NCI-H1105 (cell line): ENCODE results near the gene RERE.
"Not testable (repeated sequence)": the region's sequence is repeated elsewhere in the genome, so short reads cannot be mapped to it uniquely, and the experiment has no call there.

Source experiments
- DNase-seq: peaks from one replicate; lab custom pipeline; 2025; lab: John Stamatoyannopoulos, UW

The RERE gene

DNA sequence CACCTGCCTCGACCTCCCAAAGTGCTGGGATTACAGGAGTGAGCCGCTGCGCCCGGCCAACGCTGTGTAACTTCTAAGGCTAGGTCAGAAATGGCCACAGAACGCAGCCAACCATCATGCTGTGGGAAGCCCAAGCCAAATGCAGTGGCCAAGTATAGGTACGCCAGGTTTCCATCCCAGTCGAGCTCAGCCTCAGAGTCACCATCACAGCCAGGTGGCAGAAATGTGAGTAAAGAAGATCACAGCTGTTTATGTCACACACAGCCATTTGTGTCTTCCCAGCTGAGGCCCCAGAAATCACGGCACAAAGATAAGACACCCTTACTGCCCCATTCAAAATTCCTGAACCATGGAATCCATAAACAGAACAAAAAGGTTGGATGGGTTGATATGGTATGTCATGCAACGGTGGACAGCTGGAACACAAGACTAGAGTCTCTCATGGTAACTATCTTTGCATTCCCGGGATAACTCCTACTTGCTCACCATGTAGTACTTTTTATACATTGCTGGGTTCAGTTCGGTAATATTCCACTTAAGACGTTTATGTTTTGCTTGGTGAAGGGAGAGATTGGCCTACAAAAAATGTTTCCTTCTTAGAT, 415.2 kb downstream of the RERE start:
- no peak for DNase-seq

DNA sequence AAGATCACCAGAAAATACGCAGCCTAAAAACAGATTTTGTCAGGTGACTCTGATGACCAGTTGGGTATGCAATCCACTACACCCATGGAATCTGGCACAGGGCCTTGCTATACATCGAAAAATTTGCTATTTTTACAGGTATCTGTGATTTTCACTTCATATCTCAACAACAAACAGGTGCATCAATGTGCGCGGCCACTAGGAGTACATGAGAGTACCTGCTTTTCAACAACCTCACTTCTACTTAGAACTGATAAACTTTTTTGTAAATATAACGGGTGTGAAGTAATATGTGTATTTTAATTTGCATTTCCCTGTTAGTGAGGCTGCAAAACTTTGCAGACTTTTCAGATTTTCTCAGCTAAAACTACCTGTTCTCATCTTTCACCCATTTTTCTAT, 418.8 kb downstream of the RERE start:
- DNase-seq, result no peak

DNA sequence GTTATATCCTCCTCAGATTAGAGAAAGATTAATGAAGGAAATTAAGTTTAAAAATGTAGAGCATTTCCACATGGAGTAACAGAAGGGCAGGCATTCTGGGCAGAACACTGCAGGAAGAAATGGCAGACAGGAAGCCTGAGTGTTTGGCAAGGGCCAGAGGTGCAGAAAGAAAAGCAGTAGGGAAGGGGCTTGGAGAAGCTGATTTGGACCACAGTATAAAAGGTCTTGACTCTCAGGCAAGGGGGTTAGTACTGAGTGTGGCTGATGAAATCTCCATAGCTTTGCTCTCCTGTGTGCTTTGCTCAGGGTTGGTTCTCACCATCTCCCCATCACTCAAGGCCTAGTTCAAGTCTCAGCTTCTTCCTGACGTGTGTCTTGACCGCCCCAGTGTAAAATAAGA, 419.4 kb downstream of the RERE start:
- no peak for DNase-seq

DNA sequence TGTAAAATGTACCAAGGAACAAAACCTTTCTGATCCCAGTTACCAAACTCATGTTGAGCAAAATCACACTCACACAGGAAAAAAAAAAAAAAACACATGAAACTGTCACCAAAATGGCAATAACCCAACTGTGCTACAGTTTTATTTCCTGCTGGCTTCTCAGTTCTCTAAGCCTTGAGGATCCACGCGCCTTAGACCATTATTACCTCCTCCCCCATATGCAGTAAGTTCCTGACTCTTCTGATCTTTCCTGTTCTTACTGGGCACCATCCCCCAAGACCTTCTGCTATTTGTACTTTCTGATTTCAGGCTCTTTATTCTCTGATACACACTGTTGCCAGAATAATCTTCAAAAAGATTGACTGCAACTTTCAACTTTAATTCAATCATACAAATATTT, 419.9 kb downstream of the RERE start:
- no peak for DNase-seq

DNA sequence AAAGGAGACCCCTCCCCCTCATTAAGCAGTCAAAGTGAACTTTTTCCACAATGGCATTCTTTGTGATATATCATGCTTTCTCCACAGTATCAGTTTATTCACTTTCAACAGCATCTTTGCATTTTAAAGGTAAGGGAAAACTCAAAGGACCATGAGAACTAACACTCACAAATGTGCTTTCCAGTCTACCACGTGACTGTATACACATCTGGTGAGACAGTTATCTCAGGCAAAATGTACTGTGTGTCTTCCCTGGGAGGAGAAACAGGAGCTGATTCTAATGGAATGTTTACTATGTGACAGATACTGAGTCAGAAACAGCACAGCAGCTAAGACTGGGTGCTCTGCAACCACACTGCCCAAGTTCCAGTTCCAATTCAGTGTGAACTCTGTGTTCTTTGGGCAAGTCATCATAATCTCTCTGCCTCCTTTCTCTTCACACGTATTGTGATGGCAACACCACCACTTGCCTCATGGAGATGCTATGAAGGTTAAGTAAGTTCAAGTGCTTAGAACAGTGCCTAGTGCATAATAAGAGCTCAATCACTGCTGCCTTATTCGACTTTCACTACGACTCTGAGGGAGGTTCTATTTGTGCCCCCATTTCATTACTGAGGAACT, 420.5 kb downstream of the RERE start:
- no peak for DNase-seq

DNA sequence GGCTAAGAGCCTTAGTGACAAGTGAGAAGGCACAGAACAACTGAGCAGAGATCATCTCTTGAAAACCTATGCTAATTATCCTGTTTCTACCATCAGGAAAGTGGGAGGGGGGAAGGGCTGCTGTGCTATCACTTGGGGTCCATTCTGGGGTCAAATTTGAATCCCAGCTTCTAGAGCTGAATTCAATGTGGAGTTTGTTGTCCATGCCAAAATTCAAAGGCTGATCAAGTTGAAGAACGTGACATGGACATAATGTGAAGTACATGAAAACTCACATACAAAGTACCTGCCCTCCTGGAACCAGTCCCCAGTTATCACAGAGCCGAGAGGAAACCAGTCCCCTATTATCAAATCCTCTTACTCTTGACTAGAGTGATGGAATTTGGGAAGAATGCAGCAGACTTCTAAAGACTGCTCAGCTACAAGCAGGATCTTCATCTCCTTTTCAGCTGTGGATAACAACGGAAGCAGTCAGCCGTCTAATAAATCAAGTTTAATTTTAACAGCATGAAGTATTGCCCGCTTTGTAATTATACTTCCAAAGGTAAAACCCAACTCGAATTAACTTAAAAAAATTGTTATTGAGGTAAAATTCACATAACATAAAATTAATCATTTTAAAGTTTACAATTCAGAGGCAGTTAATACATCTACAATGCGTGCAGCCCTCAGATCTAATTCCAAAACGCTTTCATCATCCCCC, 421.2 kb downstream of the RERE start:
- DNase-seq, result no peak

DNA sequence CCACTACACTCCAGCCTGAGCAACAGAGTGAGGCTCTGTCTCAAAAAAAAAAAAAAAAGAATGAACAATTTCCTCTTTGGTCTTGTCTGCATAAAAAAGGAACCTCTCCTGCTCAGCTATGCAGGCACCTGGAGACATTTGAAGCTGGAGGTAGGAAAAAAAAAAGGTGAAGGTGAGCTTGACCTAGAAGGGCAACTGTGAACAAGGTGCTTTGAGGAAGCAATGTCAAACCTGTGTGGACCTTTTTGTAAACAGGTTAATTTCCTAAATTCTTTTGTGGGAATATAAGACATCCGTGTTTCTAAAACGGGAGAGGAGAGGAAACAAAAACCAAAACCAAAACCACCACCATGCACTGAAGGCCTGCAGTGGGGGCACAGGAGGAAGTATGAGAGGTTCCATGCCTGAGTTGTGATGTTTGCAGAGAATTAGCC, 422.0 kb downstream of the RERE start:
- no peak for DNase-seq

DNA sequence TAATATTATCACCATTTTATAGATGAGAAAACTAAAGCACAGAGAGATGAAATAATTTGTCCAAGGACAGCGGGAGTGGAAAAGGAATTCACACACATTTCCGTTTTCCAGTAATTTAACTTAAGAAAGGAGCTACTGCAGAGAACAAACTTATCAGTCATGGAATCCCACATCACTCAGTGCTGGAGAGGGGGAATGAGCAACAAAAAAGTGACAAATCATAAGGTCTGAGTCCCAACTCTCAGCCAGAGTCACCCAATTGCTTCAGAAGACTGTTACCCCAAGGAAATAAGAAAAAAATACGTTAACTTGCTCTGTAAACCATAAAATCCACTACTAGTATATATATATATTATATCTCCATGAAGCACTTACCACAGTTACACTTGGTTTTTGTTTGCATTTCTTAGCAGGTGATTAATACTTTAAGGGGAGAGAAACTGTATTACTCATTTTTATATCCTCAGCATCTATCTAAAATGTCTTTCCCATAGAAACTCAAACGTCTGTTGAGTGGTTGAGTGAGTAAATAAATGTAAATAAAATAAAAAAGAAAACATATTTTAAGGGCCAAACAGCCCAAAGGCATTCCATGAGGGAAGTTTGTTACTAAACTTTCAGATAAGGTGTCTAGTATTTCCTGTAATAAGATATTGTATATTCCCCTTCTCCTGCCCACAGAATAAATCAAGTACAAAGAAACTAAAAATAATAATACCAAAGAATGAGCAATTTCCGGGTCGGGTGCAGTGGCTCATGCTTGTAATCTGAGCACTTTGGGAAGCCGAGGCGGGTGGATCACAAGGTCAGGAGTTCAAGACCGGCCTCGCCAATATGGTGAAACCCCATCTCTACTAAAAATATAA, 422.8 kb downstream of the RERE start:
- no peak for DNase-seq

DNA sequence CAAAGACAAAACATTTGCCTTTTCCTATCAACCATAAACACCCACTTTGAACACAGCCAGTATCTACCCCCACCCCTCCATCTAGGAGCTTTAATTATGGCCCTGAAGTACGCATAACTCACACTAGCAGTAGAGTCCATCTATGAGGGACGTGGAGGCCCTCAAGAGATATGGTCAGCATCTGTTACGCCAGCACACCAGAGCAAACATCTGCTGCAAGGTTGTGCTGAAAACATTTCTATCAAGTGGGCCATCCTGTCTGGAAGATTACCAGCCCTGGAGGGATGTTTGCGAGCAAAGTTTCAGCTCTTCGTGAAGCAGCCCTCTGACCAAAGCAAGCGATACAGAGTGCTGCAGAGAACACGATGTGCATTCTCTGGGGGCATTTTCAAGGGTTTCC, 424.9 kb downstream of the RERE start:
- DNase-seq, result no peak

DNA sequence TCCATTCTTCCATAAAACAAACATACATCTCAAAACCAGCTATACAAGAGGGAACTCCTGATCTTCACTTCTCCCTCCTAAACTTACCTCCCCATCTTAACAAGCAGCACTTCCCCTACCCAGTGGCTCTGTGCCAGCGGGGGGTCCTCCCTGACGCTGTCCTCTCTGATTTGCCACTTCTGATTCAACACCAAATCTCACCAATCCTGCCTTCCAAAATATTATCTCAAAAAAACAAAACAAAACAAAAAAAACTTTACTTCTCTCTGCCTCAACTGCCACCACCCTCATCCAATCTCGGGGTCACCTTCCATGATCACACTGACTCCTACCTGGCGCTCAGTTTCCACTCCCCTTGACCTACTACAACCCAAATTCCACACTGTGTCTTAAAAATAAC, 426.7 kb downstream of the RERE start:
- DNase-seq, result no peak

DNA sequence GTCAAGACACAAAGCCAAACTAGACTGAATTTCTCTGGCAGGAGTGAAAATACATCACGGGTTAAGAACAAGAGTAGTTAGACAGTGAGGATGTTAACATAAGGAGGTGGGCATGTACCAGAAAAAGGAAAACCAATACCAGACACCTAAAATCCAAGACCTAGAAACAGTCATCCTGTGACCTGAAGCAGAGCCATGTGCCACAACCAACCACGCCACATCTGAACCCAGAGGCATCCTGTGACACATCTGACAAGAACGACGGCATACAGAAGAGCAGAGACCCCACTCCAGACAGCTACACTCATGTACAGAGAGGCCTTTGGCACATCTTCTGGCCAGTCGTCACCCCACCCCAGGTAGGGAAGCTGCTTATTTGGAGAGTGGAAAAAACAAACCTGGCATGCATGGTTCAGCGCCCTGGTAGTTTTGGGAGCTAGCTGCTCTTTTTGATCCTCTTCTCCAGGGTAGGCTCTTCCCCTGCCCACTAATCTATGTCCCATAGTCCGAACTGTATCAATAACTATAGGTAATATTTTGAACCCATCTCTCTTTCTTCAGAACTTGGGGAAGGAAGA, 427.4 kb downstream of the RERE start:
- DNase-seq, result no peak

DNA sequence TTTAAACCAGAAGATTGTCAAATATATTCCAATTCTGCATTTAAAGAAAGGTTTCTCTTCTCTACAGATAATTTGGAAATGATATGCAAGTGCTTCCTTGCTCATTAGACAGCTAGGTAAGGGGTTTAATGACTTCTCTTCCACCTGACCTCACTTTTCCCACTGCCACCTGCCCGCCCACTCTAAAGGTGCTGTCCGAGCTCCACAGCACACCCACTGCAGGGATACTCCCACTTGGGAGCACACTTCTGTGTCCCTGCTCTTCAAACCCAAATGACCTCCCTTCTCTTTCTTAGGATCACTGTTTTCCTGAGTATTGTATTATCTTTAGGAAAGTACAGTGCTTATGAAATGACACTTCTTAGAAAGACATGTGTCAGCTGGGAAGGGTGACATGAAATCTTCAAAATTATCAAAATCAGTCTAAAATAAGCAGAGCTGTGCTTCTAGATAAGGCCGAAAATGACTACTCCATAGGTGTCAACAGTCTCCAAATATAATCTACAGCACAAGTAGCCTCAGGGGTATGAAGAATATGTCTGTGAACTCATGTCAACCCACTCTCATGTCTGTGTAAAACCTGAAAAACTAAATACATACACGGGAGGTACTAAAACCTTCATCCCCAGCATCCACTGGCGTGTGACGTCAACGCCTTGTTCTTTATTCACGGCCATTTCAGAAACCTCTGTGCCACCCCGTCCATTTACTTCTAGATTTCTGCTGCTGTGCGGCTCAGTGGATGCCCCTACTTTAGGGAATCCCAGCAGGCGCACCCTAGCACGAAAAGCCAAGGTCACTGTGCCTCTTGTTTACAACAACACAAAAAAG, 428.5 kb downstream of the RERE start:
- DNase-seq, result no peak

DNA sequence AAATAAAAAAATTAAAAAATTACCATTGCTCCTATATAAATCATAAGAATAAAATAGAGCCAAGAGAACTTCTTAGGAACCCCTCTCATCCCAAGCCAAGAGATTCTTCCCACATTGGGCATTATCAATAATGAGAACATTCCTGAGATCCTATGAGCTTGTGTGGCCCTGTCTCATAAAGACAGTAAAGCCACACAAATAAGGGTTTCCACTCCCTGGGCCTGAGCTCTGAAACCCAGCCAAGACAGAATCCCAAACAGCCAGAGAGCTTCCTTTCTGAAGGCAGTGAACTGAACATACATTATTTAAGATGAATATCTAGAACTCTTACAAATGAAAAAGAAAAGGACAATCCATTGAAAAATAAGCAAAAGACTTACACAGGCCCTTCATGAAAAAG, 431.2 kb downstream of the RERE start:
- DNase-seq, result no peak

DNA sequence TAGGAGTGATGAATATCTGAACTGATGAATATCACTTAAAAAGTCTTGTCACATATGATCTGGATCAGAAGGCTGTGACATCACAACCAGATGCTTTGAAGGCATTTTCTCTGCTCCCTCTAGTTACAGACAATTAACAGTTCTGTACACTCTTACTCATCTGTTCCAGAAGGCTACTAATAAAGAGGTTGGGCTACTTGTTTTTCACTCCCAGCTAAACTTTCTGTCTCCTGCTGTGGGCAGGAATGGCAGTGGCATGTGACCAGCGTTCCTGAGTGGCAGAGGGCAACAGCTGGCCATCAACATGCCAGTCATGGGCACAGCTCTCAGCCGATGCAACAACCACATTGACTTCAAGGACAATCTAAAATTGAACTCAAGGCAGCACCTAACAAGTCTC, 432.9 kb downstream of the RERE start:
- DNase-seq, result no peak

DNA sequence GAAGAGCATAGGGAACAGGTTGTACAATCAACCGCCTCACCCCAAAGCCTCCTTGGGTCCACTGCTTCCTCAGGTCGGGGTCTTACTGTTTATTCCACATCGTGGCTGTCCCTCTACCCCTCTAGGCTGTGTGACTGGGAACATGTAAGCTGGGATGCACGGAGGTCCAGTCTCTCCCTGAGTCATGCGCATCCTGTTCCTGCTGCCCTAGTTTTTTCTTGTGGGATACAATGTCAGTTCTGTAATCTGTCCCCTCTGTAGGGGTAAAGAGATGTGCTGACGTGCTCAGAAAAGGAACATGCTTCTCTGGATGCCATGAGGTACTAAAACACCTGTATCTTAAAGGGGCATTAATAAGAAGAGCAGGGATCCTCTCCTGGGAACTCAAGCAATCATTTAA, 433.4 kb downstream of the RERE start:
- no peak for DNase-seq

DNA sequence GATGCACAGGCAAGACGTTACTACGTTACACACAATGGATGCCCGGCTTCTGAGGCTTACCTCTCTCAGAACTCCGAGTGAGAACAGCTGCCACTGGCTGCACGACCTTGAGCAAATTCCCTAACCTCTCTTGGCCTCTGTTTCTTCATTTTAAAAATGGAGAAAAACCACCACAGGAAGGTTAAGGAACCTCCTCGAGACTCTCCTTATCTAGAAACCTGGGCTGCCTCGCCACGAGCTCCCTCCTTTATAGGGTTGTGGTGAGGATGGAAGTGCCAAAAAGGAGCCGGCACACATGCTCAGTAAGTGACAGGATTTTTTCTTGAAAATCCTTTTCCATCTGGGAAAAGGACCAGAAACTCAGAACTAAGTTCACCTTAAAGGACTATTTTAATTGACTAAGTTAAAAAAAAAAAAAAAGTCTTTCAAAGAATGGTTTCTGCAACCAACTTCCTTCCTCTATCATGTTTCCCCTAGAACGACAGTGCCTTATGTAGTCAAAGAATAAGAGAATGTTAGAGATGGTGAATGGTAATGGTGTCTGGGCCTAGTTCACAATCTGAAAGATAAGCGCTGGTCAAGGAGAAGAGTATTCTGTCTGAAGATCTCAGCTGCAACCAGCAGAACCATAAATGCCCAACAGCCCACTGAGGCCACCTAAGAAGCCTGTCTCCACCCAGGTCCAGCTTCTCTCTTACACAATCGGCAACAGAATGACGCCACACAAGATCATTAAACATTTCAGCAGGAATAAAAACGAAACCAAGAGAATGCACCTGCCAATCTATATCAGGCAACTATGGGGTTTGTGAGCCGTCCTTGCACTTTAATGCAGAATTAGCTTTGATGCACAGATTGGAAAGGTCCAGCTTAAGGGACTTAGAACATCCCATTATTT, 434.6 kb downstream of the RERE start:
- DNase-seq, result no peak

DNA sequence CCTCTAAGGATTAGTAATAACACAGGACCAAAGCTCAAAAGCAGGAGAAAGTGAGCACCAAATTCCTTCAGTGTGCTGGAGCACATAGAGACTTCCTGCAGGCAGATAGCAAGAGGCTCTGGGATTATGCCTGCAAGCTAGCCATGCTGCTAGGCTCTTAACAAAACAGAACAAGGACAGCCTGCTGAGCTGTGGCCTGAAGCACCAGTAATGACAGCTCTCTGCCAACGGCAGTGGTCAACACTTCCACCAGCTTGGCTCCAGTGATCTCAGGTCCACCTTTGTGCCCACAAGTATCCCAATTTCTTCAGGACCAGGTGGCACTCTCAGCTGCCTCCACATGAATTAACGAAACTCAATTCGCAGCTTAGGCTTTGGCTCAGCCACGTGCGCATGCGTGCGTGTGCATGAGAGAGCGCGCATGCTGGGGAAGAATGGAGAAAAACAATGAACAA, 435.4 kb downstream of the RERE start:
- no peak for DNase-seq

DNA sequence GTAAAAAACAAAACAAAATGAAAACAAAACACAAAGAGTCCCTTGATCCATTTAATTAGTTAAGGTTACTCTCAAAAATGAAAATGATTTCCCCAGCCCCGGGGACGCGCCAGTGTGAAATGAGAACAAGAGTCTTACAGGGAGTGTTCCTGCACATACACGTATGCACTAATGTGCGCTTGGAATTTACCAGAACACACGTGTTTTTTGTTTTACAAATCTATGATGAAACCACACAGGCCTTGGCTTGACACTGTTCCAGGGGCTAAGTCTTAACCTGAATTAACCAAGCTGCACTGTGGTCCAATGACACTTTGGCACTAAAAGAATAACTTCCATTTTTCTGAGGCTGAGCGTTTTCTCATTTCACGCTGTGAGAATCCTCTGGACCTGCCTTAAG, 435.8 kb downstream of the RERE start:
- no peak for DNase-seq

DNA sequence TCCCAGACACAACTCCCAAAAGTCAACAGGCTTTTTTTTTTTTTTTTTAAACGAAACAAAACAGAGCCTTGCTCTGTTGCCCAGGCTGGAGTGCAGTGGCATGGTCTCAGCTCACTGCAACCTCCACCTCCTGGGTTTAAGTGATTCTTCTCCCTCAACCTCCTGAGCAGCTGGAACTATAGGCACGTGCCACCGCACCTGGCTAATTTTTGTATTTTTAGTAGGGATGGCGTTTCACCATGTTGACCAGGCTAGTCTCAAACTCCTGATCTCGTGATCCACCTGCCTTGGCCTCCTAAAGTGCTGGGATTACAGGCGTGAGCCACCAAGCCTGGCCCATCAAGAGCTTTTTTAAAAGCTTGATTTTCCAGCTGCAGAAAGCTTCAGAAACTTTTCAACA, 437.1 kb downstream of the RERE start:
- not testable (repeated sequence) for DNase-seq

DNA sequence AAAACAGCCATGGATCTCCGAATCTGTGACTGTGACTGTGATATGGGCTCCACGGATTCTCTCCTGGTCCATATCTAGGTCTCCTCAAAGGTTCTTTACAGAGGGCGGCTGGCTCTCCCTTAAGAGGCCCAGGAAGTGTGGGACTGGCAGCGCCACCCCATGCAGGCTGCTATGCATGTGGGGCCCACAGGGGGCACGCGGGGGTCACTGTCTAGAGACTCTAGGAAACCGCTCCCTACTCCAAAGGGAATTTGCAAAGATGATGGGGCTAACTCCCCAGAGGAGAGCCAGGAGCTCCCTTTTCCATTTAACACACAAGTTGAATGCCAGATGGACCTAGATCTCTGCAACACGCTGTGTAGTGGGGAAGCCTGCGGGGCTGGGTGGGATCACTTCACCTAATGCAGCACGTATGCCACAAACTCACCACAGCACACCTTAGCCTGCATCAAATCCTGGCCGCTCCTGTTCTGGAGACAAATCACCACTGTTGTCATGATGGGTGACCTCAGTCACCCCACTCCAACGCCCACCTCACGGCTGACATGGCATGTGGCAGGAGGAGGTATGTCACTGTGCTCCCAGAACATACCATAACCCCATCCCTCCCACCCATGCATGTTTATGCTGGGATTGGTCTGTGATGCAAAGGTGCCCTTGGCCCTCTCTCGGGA, 437.8 kb downstream of the RERE start:
- DNase-seq, result no peak
